ENCODE data around the gene ARF3.
A peak's percentile ranks its signal among the peaks of the same experiment; 100 is the strongest.

ARF3 gene

DNA sequence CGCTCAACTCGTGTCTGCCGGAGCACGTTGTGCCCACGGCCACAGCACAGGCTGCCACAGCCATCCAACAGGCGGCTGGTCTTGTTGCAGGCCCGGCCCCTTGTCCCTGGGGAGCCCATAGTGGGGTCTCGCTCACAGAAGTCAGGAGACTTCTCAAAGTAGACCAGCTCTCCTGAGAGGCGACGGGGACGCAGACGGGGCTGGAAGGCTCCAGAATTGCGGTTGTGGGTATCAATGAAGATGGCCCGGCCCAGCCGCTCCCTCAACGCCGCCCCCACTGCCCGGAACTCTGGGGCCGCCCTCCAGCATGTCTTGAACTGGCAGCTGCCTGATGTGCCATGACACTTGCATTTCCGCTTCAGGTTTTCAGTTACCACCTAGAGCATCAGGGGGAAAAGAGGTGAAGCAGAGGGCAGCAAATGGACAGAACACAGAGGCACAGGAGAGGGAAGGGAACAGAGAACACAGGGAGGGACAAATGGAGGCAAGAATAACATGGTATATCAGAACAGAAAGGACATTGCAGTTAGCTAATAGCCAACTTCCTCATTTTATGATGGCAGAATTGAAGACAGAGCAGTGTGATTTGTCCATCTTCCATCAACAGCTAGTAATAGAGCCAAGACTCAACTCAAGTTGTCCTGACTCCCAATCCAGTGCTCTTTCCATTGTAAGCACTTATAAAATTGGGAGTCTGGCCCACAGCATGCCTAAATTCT is 9.0 kb upstream of the ARF3 start:
- DNase-seq (ENCODE audit: low read depth) = no peak

DNA sequence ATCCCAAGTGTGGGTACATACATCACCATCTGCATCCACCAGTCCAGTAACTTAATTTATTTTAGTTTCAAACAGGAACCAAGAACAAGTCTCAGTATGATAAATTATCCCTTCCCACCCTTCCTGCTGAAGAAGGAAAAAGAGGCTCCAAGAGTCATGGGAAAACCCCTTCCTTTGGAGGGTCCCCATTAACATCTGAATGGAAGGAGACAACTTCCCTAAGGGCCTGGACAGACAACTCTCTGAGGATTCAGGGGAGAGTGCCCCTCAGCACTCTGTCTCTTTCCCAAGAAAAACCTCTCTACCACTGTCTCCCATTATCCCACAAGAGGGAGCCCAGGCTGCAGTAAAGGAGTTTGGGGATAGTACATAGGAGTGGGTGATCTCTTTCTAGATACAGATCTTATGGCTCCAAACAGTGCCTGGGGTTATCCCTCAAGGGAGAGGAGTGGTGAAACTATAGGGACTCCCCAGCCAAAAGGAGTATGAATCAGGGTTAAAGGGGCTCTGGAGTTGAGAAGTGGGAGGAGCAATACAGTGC is 8.1 kb upstream of the ARF3 start:
- DNase-seq (ENCODE audit: low read depth) = no peak

DNA sequence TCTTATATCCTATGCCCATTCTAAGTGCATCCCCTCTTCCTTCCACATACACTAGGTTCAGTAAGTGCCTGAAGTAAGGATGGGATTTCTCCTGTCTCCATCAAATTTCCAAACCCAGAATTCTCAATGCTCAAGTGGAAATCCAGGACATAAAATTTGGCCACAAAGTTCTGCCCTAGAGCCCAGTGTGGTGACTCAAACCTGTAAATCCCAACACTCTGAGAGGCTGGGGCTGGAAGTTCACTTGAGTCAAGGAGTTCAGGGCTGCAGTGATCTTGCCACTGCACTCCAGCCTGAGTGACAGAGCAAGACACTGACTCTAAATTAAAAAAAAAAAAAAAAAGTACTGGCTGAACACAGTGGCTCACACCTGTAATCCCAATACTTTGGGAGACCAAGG is 4.5 kb upstream of the ARF3 start:
- no peak for DNase-seq (ENCODE audit: low read depth)

DNA sequence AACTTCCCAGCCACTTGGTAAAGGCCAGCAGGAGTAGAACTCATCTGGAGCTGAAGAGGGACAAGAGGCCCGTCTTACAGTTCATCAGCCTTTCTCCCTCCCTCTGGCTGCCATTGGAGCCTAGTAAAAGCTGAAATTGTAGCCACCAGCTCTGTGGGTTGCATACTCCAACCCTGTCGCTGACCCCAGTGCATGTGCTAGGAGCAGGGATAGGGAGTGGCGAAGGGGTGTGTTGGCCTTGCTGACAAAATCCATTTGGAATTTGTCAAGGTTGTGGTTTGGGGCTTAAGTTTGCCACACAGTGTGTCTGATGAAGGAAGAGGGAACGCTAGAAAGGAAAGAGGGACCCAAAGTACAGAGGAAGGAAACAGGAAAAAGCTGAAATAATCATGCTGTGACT is 4.0 kb upstream of the ARF3 start:
- no peak for DNase-seq (ENCODE audit: low read depth)

DNA sequence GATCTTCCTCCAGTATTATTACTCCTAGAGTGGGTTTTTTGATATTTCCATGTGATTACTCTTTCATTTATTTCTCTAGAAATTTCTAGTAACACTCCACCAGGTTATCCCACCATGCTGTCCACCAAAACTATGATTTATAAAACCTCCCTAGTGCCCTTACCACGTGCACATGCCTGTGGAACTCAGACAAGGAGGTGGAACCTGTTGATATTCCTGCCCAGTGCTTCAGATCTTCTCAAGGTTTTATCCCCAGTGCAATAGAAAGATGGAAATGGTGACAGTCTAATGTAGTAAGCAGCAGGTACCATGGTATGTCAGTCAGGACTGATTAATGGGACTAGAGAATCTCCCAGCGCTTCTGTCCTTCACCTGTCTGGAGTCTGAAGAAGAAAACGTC is 3.5 kb upstream of the ARF3 start:
- DNase-seq (ENCODE audit: low read depth) = no peak

DNA sequence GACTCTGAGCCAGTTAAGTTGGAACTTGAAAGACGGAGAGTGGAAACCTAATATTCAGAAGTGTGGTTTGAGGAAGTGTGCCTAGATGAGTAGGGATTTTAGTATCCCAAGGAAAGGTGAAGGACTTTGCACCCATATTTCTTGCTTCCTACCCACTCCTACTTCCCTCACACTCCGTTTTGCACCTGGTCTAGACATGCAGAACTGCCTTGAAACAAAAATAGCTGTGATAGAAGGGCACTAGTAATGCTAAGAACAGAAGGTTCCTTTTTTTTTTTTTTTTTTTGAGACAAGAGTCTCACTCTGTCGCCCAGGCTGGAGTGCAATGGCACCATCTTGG is 732 bp upstream of the ARF3 start:
- DNase-seq (ENCODE audit: low read depth) = no peak

DNA sequence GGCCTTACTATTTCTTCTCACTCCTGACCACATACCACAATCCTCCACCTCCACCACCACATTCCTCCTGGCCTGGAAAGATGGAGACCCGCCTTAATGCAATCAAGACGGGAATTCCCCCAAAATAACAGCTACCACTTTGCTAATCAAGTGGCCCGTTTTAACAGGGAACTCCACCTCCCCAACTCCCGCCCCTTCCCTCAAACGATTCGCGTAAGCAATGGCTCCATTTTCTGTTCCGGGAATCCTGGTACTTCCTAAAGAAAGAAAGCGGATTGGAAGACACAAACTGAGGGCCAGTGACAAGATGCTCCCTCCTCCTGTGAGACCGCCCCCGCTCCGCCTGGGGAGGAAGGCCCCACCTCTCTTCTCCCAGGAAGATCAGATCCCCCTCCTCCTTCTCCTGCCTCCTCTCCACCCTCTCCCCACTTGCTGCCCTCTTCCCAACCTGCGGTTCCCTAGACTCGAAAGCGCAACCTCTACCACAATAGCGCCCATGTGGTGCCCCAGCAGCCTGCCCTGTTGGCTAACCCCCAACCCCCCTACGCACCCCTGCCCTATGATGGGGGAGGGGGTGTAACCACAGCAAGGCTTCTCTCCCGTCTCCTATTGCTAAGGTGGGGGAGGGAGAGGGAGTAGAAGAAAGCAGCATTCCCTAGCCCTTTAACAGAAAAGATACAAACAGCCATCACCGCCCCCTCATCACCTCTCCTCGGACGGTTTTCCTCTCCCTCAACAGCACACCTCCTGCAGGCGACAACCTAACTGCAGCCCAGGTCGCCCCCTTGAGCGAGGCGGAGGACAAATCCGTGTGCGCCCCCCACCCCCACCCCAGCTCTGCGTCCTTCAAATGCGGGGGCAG is 777 bp downstream of the ARF3 start:
- peak; percentile 83 for DNase-seq (ENCODE audit: low read depth)

DNA sequence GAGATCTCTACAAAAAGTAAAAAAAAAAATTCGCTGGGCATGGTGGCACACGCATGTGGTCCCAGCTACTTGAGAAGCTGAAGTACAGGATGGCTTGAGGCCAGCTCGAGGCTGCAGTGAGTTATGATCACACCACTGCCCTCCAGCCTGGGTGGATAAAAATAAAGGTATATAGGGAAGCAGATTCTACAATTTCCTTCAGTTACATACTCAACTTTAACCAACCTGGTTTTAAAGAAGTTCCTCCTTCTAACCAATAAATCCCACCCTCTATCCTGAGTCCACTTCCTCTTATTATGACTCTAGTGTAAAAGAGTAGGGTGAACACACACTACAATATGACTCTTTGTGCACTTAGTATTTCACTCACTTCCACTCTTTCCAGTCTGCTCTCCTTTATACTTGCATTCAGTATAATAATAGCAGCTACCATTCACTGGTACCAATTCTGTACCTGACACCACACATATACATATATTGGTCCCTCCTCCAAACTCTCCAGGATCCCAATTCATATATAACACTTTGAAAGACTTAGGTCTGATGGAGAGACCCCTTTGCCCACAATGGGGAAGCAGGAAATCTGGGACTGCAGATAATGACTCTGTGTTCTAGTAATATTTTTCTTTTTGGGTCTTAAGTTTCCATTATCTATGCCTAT is 2.3 kb downstream of the ARF3 start:
- DNase-seq (ENCODE audit: low read depth) = no peak

DNA sequence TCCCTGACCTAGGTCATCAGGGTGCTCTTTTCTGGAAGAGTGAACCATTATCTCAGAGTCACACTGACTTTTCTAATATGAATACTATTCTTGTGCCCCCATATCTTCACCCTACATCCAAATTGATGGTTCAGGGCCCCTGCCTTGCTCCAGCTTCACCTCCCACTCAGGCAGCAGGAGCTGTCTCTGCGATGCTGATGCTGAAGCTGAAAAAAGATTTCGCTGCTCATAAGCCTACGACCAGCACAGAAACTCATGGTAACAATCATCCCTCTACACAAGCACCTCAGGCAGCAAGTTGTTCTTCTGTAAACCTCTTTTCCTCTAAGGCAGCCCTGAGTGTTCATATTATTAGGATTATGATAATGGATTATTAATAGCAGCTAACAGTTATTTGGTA is 3.2 kb downstream of the ARF3 start:
- DNase-seq (ENCODE audit: low read depth) = no peak

DNA sequence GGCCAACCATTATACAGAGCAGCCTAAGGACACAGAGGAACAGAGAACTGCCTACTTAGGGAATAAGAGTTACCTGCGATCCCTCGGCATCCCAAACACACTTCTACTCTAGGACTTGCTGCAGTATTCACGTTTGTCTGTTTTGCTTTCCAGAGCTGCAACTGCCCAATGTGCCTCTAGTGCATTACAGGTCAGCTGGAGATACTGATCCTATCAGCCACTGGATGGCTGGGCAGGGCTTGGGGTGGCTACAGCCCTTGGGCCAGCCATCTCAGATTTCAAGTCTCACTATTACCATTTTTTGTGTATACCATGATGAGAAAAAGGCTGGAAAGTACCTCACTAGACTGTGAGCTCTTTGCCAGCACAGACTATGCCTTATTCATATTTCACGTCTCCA is 4.6 kb downstream of the ARF3 start:
- DNase-seq (ENCODE audit: low read depth) = no peak

DNA sequence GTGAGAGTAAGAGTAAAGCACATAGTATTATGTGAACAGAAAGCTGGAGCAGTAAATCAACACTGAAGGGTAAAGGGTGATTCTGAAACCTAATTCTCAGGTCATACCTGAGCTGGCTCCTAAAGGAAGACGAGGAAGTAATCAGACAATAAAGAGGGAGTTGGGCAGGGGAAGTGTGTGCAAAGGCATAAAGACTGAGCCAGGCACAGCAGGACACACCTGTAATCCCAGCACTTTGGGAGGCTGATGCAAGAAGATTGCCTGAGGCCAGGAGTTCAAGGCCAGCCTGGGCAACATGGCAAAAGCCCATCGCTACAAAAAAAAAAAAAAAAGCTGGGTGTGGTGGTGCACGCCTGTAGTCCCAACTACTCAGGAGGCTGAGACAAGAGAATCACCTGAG is 9.6 kb downstream of the ARF3 start:
- no peak for DNase-seq (ENCODE audit: low read depth)

DNA sequence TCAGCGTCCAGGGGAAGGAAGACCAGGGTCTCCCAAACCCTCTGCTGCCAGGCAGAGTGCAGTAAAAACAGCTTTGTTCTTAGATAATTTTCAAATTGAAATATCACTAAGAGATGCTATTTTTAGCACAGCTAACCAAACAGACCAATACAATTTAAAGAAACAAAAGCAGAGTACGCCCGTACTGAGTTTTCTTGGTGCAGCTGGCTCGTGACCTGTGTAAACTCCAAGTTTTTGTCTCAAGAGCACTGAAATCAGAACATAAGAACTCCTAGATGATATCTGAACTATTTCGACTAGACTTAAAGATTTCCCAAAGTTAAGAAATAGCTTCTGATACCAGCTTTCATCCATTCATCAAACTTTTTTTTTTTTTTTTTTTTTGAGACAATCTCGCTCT is 10.3 kb downstream of the ARF3 start:
- DNase-seq (ENCODE audit: low read depth) = no peak

DNA sequence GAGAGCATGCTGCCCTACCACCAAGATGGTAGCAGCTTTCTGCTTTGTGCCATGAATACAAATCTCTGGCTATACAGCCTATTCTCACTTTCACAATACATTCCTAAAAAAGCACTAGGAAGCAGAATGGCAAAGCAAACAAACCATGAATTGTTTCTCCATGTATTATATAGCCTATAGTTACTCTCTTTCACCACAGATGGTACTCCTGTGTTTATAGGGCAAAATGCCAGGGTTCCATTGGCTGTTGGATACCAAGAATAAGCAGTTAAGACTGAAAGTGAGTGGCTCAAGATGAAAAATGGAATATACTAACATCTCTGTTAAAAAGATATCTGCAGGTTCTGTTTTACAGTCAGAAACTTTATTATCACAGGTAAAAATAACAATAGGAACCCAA is 11.1 kb downstream of the ARF3 start:
- no peak for DNase-seq (ENCODE audit: low read depth)

DNA sequence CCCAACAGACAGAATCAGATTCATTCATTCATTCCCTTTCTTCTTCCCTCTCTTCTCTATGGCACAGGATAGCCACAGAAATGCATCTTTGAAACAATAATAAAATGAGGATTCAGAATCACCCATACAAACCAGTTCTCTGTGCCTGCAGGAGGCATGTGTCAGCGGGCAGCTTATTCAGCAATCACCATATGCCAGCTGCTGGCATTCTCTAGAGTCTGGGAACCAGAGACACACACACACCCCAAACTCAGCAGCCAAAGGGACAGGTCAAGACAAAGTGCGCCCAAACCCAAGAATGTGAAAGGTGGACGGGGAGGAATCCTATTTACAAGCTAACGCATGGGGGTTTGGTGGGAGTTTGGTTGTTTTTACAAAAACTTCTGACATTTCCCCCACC is 14.1 kb downstream of the ARF3 start:
- DNase-seq (ENCODE audit: low read depth) = no peak

DNA sequence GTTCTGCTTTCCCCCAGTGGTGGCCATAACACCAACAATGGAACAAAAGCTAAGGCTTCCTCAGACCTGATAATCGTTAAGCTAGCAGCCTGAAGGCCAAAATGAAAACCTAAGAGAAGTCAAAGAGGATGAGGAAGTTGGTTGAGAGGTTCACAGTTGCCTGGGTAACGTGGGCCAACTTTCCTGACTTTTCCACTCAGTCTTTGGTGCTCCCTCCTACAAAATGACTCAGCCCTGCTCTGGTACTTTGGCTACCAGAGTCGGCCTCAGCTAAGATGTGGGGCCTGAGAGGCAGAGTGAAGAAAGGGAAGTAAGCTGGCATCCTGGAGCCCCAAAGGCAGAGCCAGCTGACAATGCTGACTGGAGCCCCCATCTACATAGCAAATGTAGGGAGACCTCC is 17.1 kb downstream of the ARF3 start:
- no peak for DNase-seq (ENCODE audit: low read depth)

DNA sequence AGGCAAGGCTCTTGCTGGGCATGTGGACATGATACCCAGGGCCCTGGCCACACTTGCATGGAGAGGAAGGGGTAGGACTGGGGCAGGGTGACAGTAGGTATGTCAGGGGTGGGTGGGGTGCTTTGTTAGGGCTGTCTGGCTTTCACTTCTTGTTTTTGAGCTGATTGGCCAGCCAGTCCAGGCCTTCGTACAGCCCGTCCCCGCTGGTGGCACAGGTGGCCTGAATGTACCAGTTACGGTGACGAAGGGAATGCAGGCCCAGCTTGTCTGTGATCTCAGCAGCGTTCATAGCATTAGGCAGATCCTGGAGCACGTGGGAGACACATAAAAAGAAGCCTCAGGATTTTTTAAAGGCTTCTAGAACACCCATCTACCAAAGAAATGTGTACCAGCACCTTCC is 18.5 kb downstream of the ARF3 start:
- no peak for DNase-seq (ENCODE audit: low read depth)

DNA sequence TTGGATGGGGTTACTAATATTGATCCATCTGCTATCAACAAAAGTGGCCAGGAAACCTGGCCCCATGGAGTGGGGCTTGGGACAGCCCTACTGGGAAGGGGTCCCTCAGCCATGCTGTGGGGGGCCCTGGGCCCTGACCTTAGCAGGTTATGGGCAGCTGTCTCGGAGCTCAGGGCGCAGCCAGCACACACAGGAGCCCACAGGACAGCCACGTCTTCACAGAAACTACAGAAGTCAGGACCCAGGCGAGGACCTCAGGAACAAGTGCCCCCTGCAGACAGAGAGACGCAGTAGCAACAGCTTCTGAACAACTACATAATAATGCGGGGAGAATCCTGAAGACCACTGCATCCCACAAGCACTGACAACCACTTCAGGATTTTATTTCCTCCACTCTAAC is 20.1 kb downstream of the ARF3 start:
- no peak for DNase-seq (ENCODE audit: low read depth)

DNA sequence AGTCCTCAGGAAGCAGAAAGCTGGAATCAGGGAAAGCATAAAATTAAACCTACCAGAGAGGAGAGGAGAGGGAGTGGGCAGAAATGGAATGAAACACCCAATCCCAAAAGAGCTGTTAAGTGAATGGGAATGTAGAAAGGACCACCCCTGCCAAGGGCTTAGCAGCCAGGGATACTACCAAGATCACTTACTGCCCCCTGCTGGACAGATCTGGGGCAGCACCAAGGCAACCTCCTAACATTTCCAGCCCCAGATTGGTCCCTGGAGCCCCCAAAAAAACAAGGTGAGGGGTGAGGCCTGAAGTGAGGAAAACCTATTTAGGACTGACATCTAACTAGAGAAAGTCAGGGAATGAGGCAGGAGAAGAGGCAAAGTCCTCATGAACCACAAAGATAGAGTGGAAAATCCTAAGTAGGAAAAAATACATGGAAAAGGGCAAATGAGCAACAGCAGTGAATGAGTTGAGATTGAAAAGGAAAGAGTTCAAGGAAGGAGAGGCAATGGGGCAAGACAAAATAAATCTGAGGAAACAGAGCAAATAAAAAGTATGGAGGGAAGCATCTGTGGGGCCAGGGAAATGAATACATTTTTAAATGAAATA is 20.8 kb downstream of the ARF3 start:
- DNase-seq (ENCODE audit: low read depth) = no peak

DNA sequence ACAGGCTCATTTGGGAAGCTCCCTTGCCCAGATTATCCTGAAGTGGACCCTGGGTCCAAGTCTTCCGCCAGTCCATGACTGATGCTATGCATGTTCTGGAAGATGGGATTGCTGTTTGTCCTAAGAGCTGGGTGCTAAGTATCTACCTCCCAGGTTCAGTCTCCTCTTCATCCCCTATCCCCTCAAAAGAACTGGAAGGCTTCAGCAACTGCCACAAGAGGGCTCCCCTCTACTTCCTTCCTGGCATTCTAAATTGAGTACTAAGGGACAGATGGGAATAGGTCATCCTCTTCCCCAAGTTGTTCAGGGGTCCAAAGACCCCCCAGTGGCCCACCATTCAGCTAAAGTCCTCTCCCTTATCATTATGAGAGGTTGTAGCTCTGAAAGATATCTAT is 23.0 kb downstream of the ARF3 start:
- no peak for DNase-seq (ENCODE audit: low read depth)

DNA sequence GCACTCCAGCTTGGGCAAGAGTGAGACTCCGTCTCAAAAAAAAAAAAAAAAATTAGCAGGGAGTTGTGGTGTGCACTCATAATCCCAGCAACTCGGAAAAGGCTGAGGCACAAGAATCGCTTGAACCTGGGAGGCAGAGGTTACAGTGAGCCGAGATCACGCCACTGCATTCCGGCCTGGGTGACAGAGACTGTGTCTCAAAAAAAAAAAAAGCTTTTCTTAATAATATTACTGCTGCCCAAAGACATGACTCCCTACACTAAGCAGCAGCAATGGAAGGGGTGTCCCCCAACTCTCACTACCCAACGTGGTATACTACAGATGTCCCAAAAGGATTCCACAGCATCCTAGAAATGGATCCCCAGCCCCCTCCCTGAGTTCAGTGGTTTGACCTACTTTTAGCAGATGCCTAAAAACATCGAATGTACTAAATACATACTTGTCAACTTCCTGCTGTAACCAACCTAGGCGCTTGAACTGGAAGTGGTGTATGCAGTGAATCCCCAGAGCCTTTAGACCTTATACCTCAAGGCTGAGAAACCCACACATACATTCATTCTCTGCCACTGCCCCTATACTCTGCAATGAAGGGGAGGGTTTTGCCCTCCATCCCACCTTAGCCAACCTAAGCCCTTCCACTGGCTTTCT is 23.5 kb downstream of the ARF3 start:
- DNase-seq (ENCODE audit: low read depth) = no peak

DNA sequence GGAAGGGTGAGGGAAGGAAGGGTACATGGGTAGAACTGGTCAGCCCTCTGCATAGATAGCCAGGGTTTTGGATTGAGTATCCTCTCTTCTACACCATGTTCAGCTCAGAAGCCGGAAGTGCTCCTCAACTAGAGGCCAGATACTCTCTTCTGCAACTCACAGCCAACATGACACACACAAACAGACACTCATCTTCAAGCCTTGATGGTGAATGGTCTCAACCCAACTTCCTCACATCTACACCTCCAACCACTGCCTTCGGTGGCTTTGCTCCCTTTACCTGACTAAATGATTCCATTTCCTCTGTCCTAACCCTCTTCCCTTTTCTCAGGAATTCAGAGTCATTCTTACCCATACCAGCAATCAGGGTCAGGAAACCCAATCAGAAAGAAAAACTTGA is 24.4 kb downstream of the ARF3 start:
- no peak for DNase-seq (ENCODE audit: low read depth)

DNA sequence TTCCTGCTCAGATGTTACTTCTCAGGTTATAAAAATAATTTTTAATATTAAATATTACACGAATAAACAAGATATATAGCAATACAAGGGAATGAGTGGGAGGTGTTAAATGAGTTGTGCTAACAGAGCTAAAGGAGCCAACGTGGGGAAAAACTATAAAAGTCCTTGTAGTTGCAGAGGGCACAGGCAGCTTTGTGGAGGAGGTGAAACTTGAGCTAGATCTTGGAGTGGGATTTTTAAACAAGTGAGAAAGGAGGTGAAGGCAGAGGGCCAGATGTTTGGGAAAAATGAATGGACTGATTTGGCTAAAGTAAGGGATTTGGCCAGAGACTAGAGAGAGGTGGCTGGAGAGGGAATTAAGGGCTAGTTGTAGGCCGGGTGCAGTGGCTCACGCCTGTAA is 26.8 kb downstream of the ARF3 start:
- DNase-seq (ENCODE audit: low read depth) = no peak
